HG02885 (cell line): ENCODE data around the gene ZHX3.

Experiments
- ATAC-seq: cut with Tn5 transposase; IDR thresholded peaks from one replicate; pipeline ENCODE4 v1.9.1; 2021; ENCODE audit warnings: mild to moderate bottlenecking; ENCODE audit not compliant: unreplicated experiment, poor library complexity

ZHX3 gene

GRCh38 chr20:41317546-41318270, at the start of gene ZHX3:
Gene ZHX3, minus strand, starts transcription at chr20:41317731. Its CDS starts 112,815 bp downstream, at chr20:41204916.
- peak; percentile 96 for ATAC-seq

GRCh38 chr20:41367393-41367695, 49.8 kb upstream of the ZHX3 start:
- no peak for ATAC-seq

GRCh38 chr20:41366546-41367392, 49.2 kb upstream of the ZHX3 start, which contains the start of gene EMILIN3:
Gene EMILIN3, minus strand, starts transcription at chr20:41366818. Its CDS starts 184 bp downstream, at chr20:41366634.
- ATAC-seq: no peak

- ATAC-seq: no peak
Measured at GRCh38 chr20:41365777-41366545, 48.4 kb upstream of the ZHX3 start.

- no peak for ATAC-seq
Measured at GRCh38 chr20:41364967-41365765, 47.6 kb upstream of the ZHX3 start.

GRCh38 chr20:41364236-41364855, 46.8 kb upstream of the ZHX3 start:
- no peak for ATAC-seq

- no peak for ATAC-seq
Measured at GRCh38 chr20:41363601-41364000, 46.1 kb upstream of the ZHX3 start.

GRCh38 chr20:41362748-41363140, 45.2 kb upstream of the ZHX3 start:
- no peak for ATAC-seq

GRCh38 chr20:41361757-41362747, 44.5 kb upstream of the ZHX3 start:
- ATAC-seq: no peak

GRCh38 chr20:41360831-41361756, 43.6 kb upstream of the ZHX3 start:
- no peak for ATAC-seq

GRCh38 chr20:41359541-41360011, 42.0 kb upstream of the ZHX3 start:
- no peak for ATAC-seq

- no peak for ATAC-seq
Measured at GRCh38 chr20:41358717-41359116, 41.2 kb upstream of the ZHX3 start.

GRCh38 chr20:41358230-41358629, 40.7 kb upstream of the ZHX3 start:
- no peak for ATAC-seq

- ATAC-seq: no peak
Measured at GRCh38 chr20:41357424-41358163, 40.1 kb upstream of the ZHX3 start.

GRCh38 chr20:41356951-41357350, 39.4 kb upstream of the ZHX3 start:
- no peak for ATAC-seq

GRCh38 chr20:41355598-41356203, 38.2 kb upstream of the ZHX3 start:
- ATAC-seq: no peak
